ENCODE results near the gene CPT2. TPM values are rescaled to one million over a fixed set of nuclear protein-coding genes. Genes with fewer than 3 reads are reported as not detected.

CPT2 gene
- total and polyA plus RNA-seq, 2 of the 13 experiments (the other 11 are each of a cell fraction or from before 2014, with no cell fraction given) = 12.6 to 14.6 TPM

GRCh38 chr1:53176452-53177208, 20.0 kb upstream of the CPT2 start (continued):
- TF ChIP-seq DNMT1 (CRISPR knock-in tag; IDR thresholded peaks at IDR 0.05) = no peak
- TF ChIP-seq SALL2 (CRISPR knock-in tag; IDR thresholded peaks at IDR 0.05) = no peak
- TF ChIP-seq CREM (IDR thresholded peaks at IDR 0.05) = no peak
- no peak for TF ChIP-seq CREM (CRISPR knock-in tag; IDR thresholded peaks at IDR 0.05)
- TF ChIP-seq PATZ1 (CRISPR knock-in tag; IDR thresholded peaks at IDR 0.05) = peak; percentile 29; the same call in 1 of the 2 replicates
- TF ChIP-seq CENPX (CRISPR knock-in tag; IDR thresholded peaks at IDR 0.05) = no peak
- no peak for TF ChIP-seq ZNF691 (CRISPR knock-in tag; IDR thresholded peaks at IDR 0.05; ENCODE audit: borderline replicate concordance, low read depth)
- no peak for TF ChIP-seq ZMYM4 (CRISPR knock-in tag; IDR thresholded peaks at IDR 0.05)
- no peak for TF ChIP-seq FOXM1 (CRISPR knock-in tag; IDR thresholded peaks at IDR 0.05)
- TF ChIP-seq RERE (CRISPR knock-in tag; IDR thresholded peaks at IDR 0.05; ENCODE audit: low read depth) = no peak
- TF ChIP-seq ZNF580 (CRISPR knock-in tag; IDR thresholded peaks at IDR 0.05; ENCODE audit: borderline replicate concordance, low read depth) = 0 out of 2 replicates have a peak, but pooled peaks have one; percentile 23
- TF ChIP-seq ZSCAN12 (CRISPR knock-in tag; IDR thresholded peaks at IDR 0.05) = no peak
- no peak for TF ChIP-seq ZNF235 (CRISPR knock-in tag; IDR thresholded peaks at IDR 0.05; ENCODE audit: borderline replicate concordance)
- TF ChIP-seq ZNF343 (CRISPR knock-in tag; IDR thresholded peaks at IDR 0.05) = no peak
- no peak for TF ChIP-seq TARDBP (CRISPR knock-in tag; IDR thresholded peaks at IDR 0.05)
- TF ChIP-seq ZNF331 (CRISPR knock-in tag; IDR thresholded peaks at IDR 0.05) = peak; percentile 46; the same call in 1 of the 2 replicates
- no peak for TF ChIP-seq CCAR2 (optimal IDR thresholded peaks at IDR 0.05; ENCODE audit: low read depth, low read length)
- peak; percentile 68; the same call in 1 of the 2 replicates for TF ChIP-seq ZNF280B (CRISPR knock-in tag; IDR thresholded peaks at IDR 0.05; ENCODE audit: borderline replicate concordance)
- TF ChIP-seq NFATC3 (CRISPR knock-in tag; IDR thresholded peaks at IDR 0.05) = no peak
- peak; percentile 40; the same call in 1 of the 2 replicates for TF ChIP-seq SAP130 (CRISPR knock-in tag; IDR thresholded peaks at IDR 0.05; ENCODE audit: low read depth)
